ENCODE data around the gene CABP4. TPM values are rescaled to one million over a fixed set of nuclear protein-coding genes. Genes with fewer than 3 reads are reported as not detected.

Gene CABP4
- total and polyA plus RNA-seq, 10 of the 15 experiments (the other 5 are each of a cell fraction or from before 2014, with no cell fraction given): 0.04 to 0.41 (median 0.14) TPM; not detected in 2

DNA sequence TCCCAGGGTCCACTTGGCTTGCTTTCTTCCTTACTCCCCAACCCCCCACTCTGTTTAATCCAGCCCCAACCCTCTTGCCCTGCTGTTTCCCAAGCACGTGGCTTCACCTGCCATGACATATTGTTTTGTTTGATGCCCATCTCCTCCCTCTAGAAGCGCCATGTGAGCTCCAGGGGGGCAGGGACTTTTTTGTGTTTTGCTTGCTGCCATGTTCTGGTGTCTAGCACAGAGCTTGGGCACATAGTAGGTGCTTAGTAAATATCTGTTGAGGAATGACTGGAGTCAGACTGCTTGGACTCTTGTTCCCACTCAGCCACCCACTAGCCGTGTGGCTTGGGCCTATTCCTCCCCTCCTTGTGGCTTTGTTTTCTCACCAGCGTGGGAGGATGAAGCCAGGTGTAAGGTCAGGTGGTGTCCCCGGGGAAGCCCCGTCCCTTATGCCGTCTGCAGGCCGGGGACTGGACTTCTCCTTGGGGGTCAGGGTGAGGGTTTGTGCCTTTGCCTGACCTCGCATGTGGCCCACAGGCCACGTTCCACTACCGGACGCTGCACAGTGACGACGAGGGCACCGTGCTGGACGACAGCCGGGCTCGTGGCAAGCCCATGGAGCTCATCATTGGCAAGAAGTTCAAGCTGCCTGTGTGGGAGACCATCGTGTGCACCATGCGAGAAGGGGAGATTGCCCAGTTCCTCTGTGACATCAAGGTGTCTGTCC, 31.5 kb downstream of the CABP4 start (continued):
- TF ChIP-seq, protein P1, sequence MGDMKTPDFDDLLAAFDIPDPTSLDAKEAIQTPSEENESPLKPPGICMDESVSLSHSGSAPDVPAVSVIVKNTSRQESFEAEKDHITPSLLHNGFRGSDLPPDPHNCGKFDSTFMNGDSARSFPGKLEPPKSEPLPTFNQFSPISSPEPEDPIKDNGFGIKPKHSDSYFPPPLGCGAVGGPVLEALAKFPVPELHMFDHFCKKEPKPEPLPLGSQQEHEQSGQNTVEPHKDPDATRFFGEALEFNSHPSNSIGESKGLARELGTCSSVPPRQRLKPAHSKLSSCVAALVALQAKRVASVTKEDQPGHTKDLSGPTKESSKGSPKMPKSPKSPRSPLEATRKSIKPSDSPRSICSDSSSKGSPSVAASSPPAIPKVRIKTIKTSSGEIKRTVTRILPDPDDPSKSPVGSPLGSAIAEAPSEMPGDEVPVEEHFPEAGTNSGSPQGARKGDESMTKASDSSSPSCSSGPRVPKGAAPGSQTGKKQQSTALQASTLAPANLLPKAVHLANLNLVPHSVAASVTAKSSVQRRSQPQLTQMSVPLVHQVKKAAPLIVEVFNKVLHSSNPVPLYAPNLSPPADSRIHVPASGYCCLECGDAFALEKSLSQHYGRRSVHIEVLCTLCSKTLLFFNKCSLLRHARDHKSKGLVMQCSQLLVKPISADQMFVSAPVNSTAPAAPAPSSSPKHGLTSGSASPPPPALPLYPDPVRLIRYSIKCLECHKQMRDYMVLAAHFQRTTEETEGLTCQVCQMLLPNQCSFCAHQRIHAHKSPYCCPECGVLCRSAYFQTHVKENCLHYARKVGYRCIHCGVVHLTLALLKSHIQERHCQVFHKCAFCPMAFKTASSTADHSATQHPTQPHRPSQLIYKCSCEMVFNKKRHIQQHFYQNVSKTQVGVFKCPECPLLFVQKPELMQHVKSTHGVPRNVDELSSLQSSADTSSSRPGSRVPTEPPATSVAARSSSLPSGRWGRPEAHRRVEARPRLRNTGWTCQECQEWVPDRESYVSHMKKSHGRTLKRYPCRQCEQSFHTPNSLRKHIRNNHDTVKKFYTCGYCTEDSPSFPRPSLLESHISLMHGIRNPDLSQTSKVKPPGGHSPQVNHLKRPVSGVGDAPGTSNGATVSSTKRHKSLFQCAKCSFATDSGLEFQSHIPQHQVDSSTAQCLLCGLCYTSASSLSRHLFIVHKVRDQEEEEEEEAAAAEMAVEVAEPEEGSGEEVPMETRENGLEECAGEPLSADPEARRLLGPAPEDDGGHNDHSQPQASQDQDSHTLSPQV (IDR thresholded peaks at IDR 0.05): peak; percentile 13; the same call in 1 of the 2 replicates
- TF ChIP-seq LARP7 (IDR thresholded peaks at IDR 0.05) (peak; percentile 64; the same call in 1 of the 2 replicates), ZNF622 (IDR thresholded peaks at IDR 0.05) (no peak), BRCA1 (IDR thresholded peaks at IDR 0.05; ENCODE audit: low read depth, low read length) (no peak), TARDBP (IDR thresholded peaks at IDR 0.05; ENCODE audit: borderline replicate concordance) (0 out of 2 replicates have a peak, but pooled peaks have one; percentile 86), NRF1 (conservative IDR thresholded peaks at IDR 0.05; ENCODE audit: low read depth, low read length) (no peak), KDM1A (IDR thresholded peaks at IDR 0.05; ENCODE audit: borderline replicate concordance) (no peak), ATF7 (IDR thresholded peaks at IDR 0.05; ENCODE audit: low read depth) (peak; percentile 88), ESRRA (IDR thresholded peaks at IDR 0.05; ENCODE audit: low read length) (no peak), SMC3 (IDR thresholded peaks at IDR 0.05; ENCODE audit: borderline replicate concordance, low read length) (no peak; the same call in 1 of the 2 replicates), CHD2 (IDR thresholded peaks at IDR 0.05; ENCODE audit: borderline replicate concordance, low read depth, low read length) (peak; percentile 65), CBX5 (IDR thresholded peaks at IDR 0.05; ENCODE audit: low read depth) (no peak), ZNF274 (IDR thresholded peaks at IDR 0.05; ENCODE audit: insufficient read depth, insufficient read length) (no peak), ETV6 (conservative IDR thresholded peaks at IDR 0.05 in 1 of 2, IDR thresholded peaks at IDR 0.05 in 1 of 2; ENCODE audit: borderline replicate concordance in 1 of 2, low read depth in 1 of 2) (peak in 1 of 2 experiments; percentile 37; a peak in 1 of 4 replicates), STAT3 (IDR thresholded peaks at IDR 0.05; ENCODE audit: low read depth, low read length) (no peak), FOXM1 (IDR thresholded peaks at IDR 0.05; ENCODE audit: low read depth, low read length) (no peak), ZSCAN29 (IDR thresholded peaks at IDR 0.05) (peak; percentile 7; the same call in 1 of the 2 replicates), PAX5 (IDR thresholded peaks at IDR 0.05; ENCODE audit: borderline replicate concordance, low read depth, low read length) (peak; percentile 87)
- TF ChIP-seq, protein P2, sequence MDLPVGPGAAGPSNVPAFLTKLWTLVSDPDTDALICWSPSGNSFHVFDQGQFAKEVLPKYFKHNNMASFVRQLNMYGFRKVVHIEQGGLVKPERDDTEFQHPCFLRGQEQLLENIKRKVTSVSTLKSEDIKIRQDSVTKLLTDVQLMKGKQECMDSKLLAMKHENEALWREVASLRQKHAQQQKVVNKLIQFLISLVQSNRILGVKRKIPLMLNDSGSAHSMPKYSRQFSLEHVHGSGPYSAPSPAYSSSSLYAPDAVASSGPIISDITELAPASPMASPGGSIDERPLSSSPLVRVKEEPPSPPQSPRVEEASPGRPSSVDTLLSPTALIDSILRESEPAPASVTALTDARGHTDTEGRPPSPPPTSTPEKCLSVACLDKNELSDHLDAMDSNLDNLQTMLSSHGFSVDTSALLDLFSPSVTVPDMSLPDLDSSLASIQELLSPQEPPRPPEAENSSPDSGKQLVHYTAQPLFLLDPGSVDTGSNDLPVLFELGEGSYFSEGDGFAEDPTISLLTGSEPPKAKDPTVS (IDR thresholded peaks at IDR 0.05; ENCODE audit: low read depth, low read length): no peak
- TF ChIP-seq, protein P3, sequence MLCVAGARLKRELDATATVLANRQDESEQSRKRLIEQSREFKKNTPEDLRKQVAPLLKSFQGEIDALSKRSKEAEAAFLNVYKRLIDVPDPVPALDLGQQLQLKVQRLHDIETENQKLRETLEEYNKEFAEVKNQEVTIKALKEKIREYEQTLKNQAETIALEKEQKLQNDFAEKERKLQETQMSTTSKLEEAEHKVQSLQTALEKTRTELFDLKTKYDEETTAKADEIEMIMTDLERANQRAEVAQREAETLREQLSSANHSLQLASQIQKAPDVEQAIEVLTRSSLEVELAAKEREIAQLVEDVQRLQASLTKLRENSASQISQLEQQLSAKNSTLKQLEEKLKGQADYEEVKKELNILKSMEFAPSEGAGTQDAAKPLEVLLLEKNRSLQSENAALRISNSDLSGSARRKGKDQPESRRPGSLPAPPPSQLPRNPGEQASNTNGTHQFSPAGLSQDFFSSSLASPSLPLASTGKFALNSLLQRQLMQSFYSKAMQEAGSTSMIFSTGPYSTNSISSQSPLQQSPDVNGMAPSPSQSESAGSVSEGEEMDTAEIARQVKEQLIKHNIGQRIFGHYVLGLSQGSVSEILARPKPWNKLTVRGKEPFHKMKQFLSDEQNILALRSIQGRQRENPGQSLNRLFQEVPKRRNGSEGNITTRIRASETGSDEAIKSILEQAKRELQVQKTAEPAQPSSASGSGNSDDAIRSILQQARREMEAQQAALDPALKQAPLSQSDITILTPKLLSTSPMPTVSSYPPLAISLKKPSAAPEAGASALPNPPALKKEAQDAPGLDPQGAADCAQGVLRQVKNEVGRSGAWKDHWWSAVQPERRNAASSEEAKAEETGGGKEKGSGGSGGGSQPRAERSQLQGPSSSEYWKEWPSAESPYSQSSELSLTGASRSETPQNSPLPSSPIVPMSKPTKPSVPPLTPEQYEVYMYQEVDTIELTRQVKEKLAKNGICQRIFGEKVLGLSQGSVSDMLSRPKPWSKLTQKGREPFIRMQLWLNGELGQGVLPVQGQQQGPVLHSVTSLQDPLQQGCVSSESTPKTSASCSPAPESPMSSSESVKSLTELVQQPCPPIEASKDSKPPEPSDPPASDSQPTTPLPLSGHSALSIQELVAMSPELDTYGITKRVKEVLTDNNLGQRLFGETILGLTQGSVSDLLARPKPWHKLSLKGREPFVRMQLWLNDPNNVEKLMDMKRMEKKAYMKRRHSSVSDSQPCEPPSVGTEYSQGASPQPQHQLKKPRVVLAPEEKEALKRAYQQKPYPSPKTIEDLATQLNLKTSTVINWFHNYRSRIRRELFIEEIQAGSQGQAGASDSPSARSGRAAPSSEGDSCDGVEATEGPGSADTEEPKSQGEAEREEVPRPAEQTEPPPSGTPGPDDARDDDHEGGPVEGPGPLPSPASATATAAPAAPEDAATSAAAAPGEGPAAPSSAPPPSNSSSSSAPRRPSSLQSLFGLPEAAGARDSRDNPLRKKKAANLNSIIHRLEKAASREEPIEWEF (IDR thresholded peaks at IDR 0.05; ENCODE audit: insufficient replicate concordance, low read depth, low read length): peak; percentile 94

Measured in GM12878 (cell line).